ENCODE results near the gene ADAT3.
"Not testable (repeated sequence)": the region's sequence is repeated elsewhere in the genome, so short reads cannot be mapped to it uniquely, and the experiment has no call there.

The ADAT3 gene

GRCh38 chr19:1867349-1867724, 37.9 kb upstream of the ADAT3 start:
- DNase-seq, result no peak

GRCh38 chr19:1868971-1869370, 36.2 kb upstream of the ADAT3 start:
- no peak for DNase-seq

- no peak for DNase-seq
Measured at GRCh38 chr19:1871140-1871597, 34.0 kb upstream of the ADAT3 start.

GRCh38 chr19:1871630-1872029, 33.6 kb upstream of the ADAT3 start:
- no peak for DNase-seq

GRCh38 chr19:1872807-1873523, 32.2 kb upstream of the ADAT3 start:
- DNase-seq, result no peak

- no peak for DNase-seq
Measured at GRCh38 chr19:1873524-1874473, 31.4 kb upstream of the ADAT3 start.

- DNase-seq, result no peak
Measured at GRCh38 chr19:1874554-1875185, 30.5 kb upstream of the ADAT3 start.

GRCh38 chr19:1875265-1875645, 29.9 kb upstream of the ADAT3 start:
- not testable (repeated sequence) for DNase-seq

- peak; percentile 84 for DNase-seq
Measured at GRCh38 chr19:1875646-1876495, 29.3 kb upstream of the ADAT3 start.

- DNase-seq, result not testable (repeated sequence)
Measured at GRCh38 chr19:1876496-1877279, 28.5 kb upstream of the ADAT3 start.

- DNase-seq, result not testable (repeated sequence)
Measured at GRCh38 chr19:1877280-1877660, 27.9 kb upstream of the ADAT3 start.

GRCh38 chr19:1878583-1878982, 26.6 kb upstream of the ADAT3 start:
- DNase-seq, result not testable (repeated sequence)

GRCh38 chr19:1879982-1880381, 25.2 kb upstream of the ADAT3 start:
- DNase-seq, result not testable (repeated sequence)

GRCh38 chr19:1880611-1881392, 24.4 kb upstream of the ADAT3 start:
- DNase-seq, result peak; percentile 7

- DNase-seq, result not testable (repeated sequence)
Measured at GRCh38 chr19:1881393-1882088, 23.7 kb upstream of the ADAT3 start.

- DNase-seq, result peak; percentile 15
Measured at GRCh38 chr19:1882089-1882785, 23.0 kb upstream of the ADAT3 start.

GRCh38 chr19:1882786-1883692, 22.2 kb upstream of the ADAT3 start:
- peak; percentile 20 for DNase-seq

- DNase-seq, result peak; percentile 6
Measured at GRCh38 chr19:1883784-1884183, 21.4 kb upstream of the ADAT3 start.

Data from 8988T (cell line).